Upper lobe of left lung (tissue), 6 donors: Measurements from ENCODE around the gene PRKN. TPM values are rescaled to one million over a fixed set of nuclear protein-coding genes. Genes with fewer than 3 reads are reported as not detected.

ENCODE experiments used
- ATAC-seq, 2 donors: fragments of 200-7000 bp; cut with Tn5 transposase; one replicate each; pipeline ENCODE4 v1.9.1; 2022; ENCODE audit warnings: mild to moderate bottlenecking in 2 of 2, moderate library complexity in 2 of 2; ENCODE audit not compliant: low FRiP score in 2 of 2
- DNase-seq, 2 donors: peaks; one replicate each; pipeline ENCODE4 v3.0.0-alpha.2; 2019 to 2020
- H3K27ac ChIP-seq, 4 donors: fragments of 200-600 bp; sonication (generic); one replicate each; pipeline ENCODE4 v1.5.1; 2016 to 2019
- H3K27me3 ChIP-seq, 4 donors: fragments of 200-600 bp; sonication (generic); one replicate each; pipeline ENCODE4 v1.5.1; 2017 to 2019
- H3K36me3 ChIP-seq, 4 donors: fragments of 200-600 bp; sonication (generic); one replicate each; pipeline ENCODE4 v1.5.1; 2016 to 2019
- H3K4me1 ChIP-seq, 4 donors: fragments of 200-600 bp; sonication (generic); one replicate each; pipeline ENCODE4 v1.5.1; 2018 to 2019
- H3K4me3 ChIP-seq, 4 donors: fragments of 200-600 bp; sonication (generic); one replicate each; pipeline ENCODE4 v1.5.1; 2017 to 2019; ENCODE audit warnings: mild to moderate bottlenecking in 2 of 4, moderate library complexity in 1 of 4
- H3K9me3 ChIP-seq, 4 donors: fragments of 200-600 bp; sonication (generic); one replicate each; pipeline ENCODE4 v1.5.1; 2018 to 2019
- CTCF ChIP-seq, 6 experiments: fragments of 450-650 bp in 4 of 6; fragments of 200-600 bp in 2 of 6; sonication (generic) in 2 of 6; IDR thresholded peaks; one replicate each; pipeline ENCODE4 v1.5.1; 2016 to 2019; ENCODE audit warnings: antibody characterized with exemption in 6 of 6
- EP300 ChIP-seq, 4 donors: sonication (generic); formaldehyde crosslinking; IDR thresholded peaks; one replicate each; pipeline ENCODE4 v1.5.1; 2017; ENCODE audit warnings: antibody characterized with exemption in 4 of 4, control low read depth in 2 of 4
- POLR2A ChIP-seq, 4 donors: fragments of 450-650 bp; IDR thresholded peaks; one replicate each; pipeline ENCODE4 v1.5.1; 2016 to 2017; ENCODE audit warnings: antibody characterized with exemption in 4 of 4, mild to moderate bottlenecking in 2 of 4
- POLR2AphosphoS5 ChIP-seq, 2 donors: sonication (generic); formaldehyde crosslinking; IDR thresholded peaks; one replicate each; pipeline ENCODE4 v1.5.1; 2017; ENCODE audit warnings: antibody characterized with exemption in 2 of 2
- WGBS, 2 donors: methylation state at CpG; one replicate each; pipeline ENCODE4 v1.1.5; 2017 to 2018; 5-methylcytosine and 5-hydroxymethylcytosine counted together
- total RNA-seq, 6 donors: library from RNA; depleted of rRNA in 4 of 6; stranded (reverse); fragments of >200 nt in 4 of 6; gene quantifications; one replicate each; pipeline versions ENCODE4 v1.1.0 to v1.2.1, GENCODE V29; 2016 to 2021
- donor health status: DM: no; HTN: no; CAD: no; lungs with moderate emphysema.
- donor health status: DM: no; HTN: yes; CAD: no; lungs with severe emphysema.

The PRKN gene
- total RNA-seq, 6 donors from 2014 or later = 2.7 to 29.3 (median 5.5) TPM

GRCh38 chr6:161971043-161971442 is 756.5 kb downstream of the PRKN start:
- Histone ChIP-seq H3K4me3 (no peak overlapping the region), H3K27ac (no peak overlapping the region), H3K27me3 (no peaks in the 10 kb centered on the region), H3K9me3 (no peaks in the 10 kb centered on the region), H3K4me1 (no peaks in the 10 kb centered on the region), H3K36me3 (no peaks in the 10 kb centered on the region)
- WGBS, 2 donors = 67 to 68% methylated on average over 5 of the region's 5 CpGs
- no peak for ATAC-seq
- DNase-seq = no peak
- TF ChIP-seq POLR2AphosphoS5 (IDR thresholded peaks at IDR 0.05) (no peak), POLR2A (IDR thresholded peaks at IDR 0.05) (no peak), EP300 (IDR thresholded peaks at IDR 0.05) (no peak), CTCF (IDR thresholded peaks at IDR 0.05) (no peak)

GRCh38 chr6:161963634-161964234 is 763.8 kb downstream of the PRKN start:
- H3K9me3 ChIP-seq = no peaks in the 10 kb centered on the region
- H3K4me3 ChIP-seq = no peak overlapping the region
- no peak for TF ChIP-seq CTCF (IDR thresholded peaks at IDR 0.05)
- no peak for TF ChIP-seq POLR2A (IDR thresholded peaks at IDR 0.05)
- no peak for TF ChIP-seq EP300 (IDR thresholded peaks at IDR 0.05)
- no peak for TF ChIP-seq POLR2AphosphoS5 (IDR thresholded peaks at IDR 0.05)
- ATAC-seq (no peak), DNase-seq (no peak)
- H3K27me3 ChIP-seq = no peaks in the 10 kb centered on the region
- WGBS, 2 donors = 75 to 79% methylated on average over 4 of the region's 4 CpGs
- H3K27ac ChIP-seq = no peak overlapping the region
- no peaks in the 10 kb centered on the region for H3K36me3 ChIP-seq
- no peaks in the 10 kb centered on the region for H3K4me1 ChIP-seq

- TF ChIP-seq EP300 (IDR thresholded peaks at IDR 0.05) (no peak), POLR2AphosphoS5 (IDR thresholded peaks at IDR 0.05) (no peak), CTCF (IDR thresholded peaks at IDR 0.05) (no peak), POLR2A (IDR thresholded peaks at IDR 0.05) (no peak)
These were observed 764.4 kb downstream of the PRKN start for GRCh38 chr6:161963181-161963580.

GRCh38 chr6:161961796-161962195 is 765.8 kb downstream of the PRKN start:
- DNase-seq = no peak
- no peak for ATAC-seq
- 62 to 81% methylated on average over 6 of the region's 6 CpGs for WGBS, 2 donors
- H3K4me1 ChIP-seq = no peaks in the 10 kb centered on the region
- no peak overlapping the region for H3K27ac ChIP-seq
- TF ChIP-seq POLR2A (IDR thresholded peaks at IDR 0.05) (no peak), CTCF (IDR thresholded peaks at IDR 0.05) (no peak), POLR2AphosphoS5 (IDR thresholded peaks at IDR 0.05) (no peak), EP300 (IDR thresholded peaks at IDR 0.05) (no peak)
- no peaks in the 10 kb centered on the region for H3K36me3 ChIP-seq
- no peak overlapping the region for H3K4me3 ChIP-seq
- no peaks in the 10 kb centered on the region for H3K9me3 ChIP-seq
- H3K27me3 ChIP-seq = no peaks in the 10 kb centered on the region

More at GRCh38 chr6:161963181-161963580, 764.4 kb downstream of the PRKN start:
- DNase-seq (no peak), ATAC-seq (no peak)
- no peaks in the 10 kb centered on the region for H3K4me1 ChIP-seq
- no peaks in the 10 kb centered on the region for H3K9me3 ChIP-seq
- H3K27ac ChIP-seq = no peak overlapping the region
- 86 to 89% methylated on average over 8 of the region's 8 CpGs for WGBS, 2 donors
- no peak overlapping the region for H3K4me3 ChIP-seq
- no peaks in the 10 kb centered on the region for H3K27me3 ChIP-seq
- no peaks in the 10 kb centered on the region for H3K36me3 ChIP-seq

GRCh38 chr6:161961046-161961445 is 766.5 kb downstream of the PRKN start:
- TF ChIP-seq POLR2A (IDR thresholded peaks at IDR 0.05) = no peak
- TF ChIP-seq EP300 (IDR thresholded peaks at IDR 0.05) = no peak
- no peak for TF ChIP-seq CTCF (IDR thresholded peaks at IDR 0.05)
- TF ChIP-seq POLR2AphosphoS5 (IDR thresholded peaks at IDR 0.05) = no peak
- no peak overlapping the region for H3K27ac ChIP-seq
- ATAC-seq (no peak), DNase-seq (no peak)
- no peak overlapping the region for H3K4me3 ChIP-seq
- WGBS, 2 donors = 87 to 91% methylated on average over 8 of the region's 8 CpGs
- H3K27me3 ChIP-seq = no peaks in the 10 kb centered on the region
- H3K9me3 ChIP-seq = no peaks in the 10 kb centered on the region
- H3K4me1 ChIP-seq = no peaks in the 10 kb centered on the region
- H3K36me3 ChIP-seq = no peaks in the 10 kb centered on the region
